Adrenal gland (tissue), 12 donors: ENCODE data around the gene TUBA4B. TPM values are rescaled to one million over a fixed set of nuclear protein-coding genes. Genes with fewer than 3 reads are reported as not detected.
A peak's percentile ranks its signal among the peaks of the same experiment; 100 is the strongest.

Experiments used
- DNase-seq, 7 donors: peaks; one replicate each; pipeline ENCODE4 v3.0.0-alpha.2; 2019 to 2020
- H3K27ac ChIP-seq, 5 donors: fragments of 200-600 bp; sonication (generic) in 4 of 5; 1 replicate in 3 of 5; 2 replicates in 2 of 5; pipeline versions ENCODE4 v1.5.1 to v1.8.0; 2016 to 2020; ENCODE audit warnings: mild to moderate bottlenecking in 1 of 5
- H3K27me3 ChIP-seq: fragments of 200-600 bp; 2 replicates; pipeline ENCODE4 v1.8.0; 2021
- H3K36me3 ChIP-seq, 2 donors: fragments of 200-600 bp; replicated peaks in 1 of 2; 1 replicate in 1 of 2; 2 replicates in 1 of 2; pipeline versions ENCODE4 v1.5.1 to v1.8.0; 2018 to 2022
- H3K4me1 ChIP-seq, 2 donors: fragments of 200-600 bp; replicated peaks in 1 of 2; 1 replicate in 1 of 2; 2 replicates in 1 of 2; pipeline versions ENCODE4 v1.5.1 to v1.8.0; 2018 to 2021
- H3K4me3 ChIP-seq, 4 donors: fragments of 200-600 bp; sonication (generic) in 3 of 4; one replicate each; pipeline ENCODE4 v1.5.1; 2016 to 2018
- H3K9me3 ChIP-seq, 3 donors: fragments of 200-600 bp; sonication (generic) in 1 of 3; replicated peaks in 1 of 3; 1 replicate in 2 of 3; 2 replicates in 1 of 3; pipeline versions ENCODE4 v1.5.1 to v1.8.0; 2016 to 2021
- CTCF ChIP-seq, 6 experiments: fragments of 450-650 bp in 4 of 6; fragments of 200-600 bp in 2 of 6; sonication (generic) in 1 of 6; IDR thresholded peaks; 1 replicate in 5 of 6; 2 replicates in 1 of 6; pipeline versions ENCODE4 v1.5.1 to v1.8.0; 2016 to 2021; ENCODE audit warnings: antibody characterized with exemption in 6 of 6, mild to moderate bottlenecking in 2 of 6, moderate library complexity in 1 of 6
- POLR2A ChIP-seq, 2 donors: fragments of 450-650 bp; IDR thresholded peaks; one replicate each; pipeline ENCODE4 v1.6.1; 2017; ENCODE audit warnings: antibody characterized with exemption in 2 of 2, mild to moderate bottlenecking in 2 of 2, moderate library complexity in 1 of 2
- WGBS, 4 donors: extraction: QIAGEN DNeasy Blood & Tissue Kit in 2 of 4; methylation state at CpG; one replicate each; pipeline versions ENCODE4 v1.1.5 to v1.1.7; 2013 to 2017; 5-methylcytosine and 5-hydroxymethylcytosine counted together
- intact Hi-C, 2 donors: fragments of 100-400 bp; cut with DNase I; formaldehyde crosslinking; loops; one replicate each; pipeline versions ENCODE4 v1.14.1 to v1.15.0; 2022 to 2023
- polyA plus RNA-seq, 3 donors: library from polyadenylated mRNA; stranded (reverse); fragments of 200-250 nt in 2 of 3; fragments of 350-450 nt in 1 of 3; fragmentation: Illumina TruSeq in 1 of 3; extraction: RNeasy Lipid Tissue Mini Kit (QIAGEN cat#74804) in 1 of 3; gene quantifications; one replicate each; pipeline ENCODE4 v1.2.3, GENCODE V29; 2013 to 2014
- total RNA-seq, 9 donors: library from RNA; depleted of rRNA in 4 of 9; stranded (reverse); fragments of >200 nt in 4 of 9; fragments of 120-200 nt in 1 of 9; fragmentation: NEBNext Ultra II Directional in 1 of 9; extraction: Animal tissue kit (Norgen Biotek cat#: 25700) in 1 of 9; gene quantifications; one replicate each; pipeline versions ENCODE4 v1.1.0 to v1.2.4, GENCODE V29; 2013 to 2023
- donor health status: healthy with polysubstance abuse.
- donor health status: Bipolar disorder and iron deficiency.
- donor health status: DM: yes; HTN: yes; CAD: no.
- donor health status: DM: no; HTN: no; CAD: no.
- donor health status: DM: no; HTN: no; CAD: no.
- donor health status: DM: yes; HTN: yes; CAD: no.

The TUBA4B gene
- total and polyA plus RNA-seq, 12 donors = 0.07 to 0.14 TPM; not detected in 10

DNA sequence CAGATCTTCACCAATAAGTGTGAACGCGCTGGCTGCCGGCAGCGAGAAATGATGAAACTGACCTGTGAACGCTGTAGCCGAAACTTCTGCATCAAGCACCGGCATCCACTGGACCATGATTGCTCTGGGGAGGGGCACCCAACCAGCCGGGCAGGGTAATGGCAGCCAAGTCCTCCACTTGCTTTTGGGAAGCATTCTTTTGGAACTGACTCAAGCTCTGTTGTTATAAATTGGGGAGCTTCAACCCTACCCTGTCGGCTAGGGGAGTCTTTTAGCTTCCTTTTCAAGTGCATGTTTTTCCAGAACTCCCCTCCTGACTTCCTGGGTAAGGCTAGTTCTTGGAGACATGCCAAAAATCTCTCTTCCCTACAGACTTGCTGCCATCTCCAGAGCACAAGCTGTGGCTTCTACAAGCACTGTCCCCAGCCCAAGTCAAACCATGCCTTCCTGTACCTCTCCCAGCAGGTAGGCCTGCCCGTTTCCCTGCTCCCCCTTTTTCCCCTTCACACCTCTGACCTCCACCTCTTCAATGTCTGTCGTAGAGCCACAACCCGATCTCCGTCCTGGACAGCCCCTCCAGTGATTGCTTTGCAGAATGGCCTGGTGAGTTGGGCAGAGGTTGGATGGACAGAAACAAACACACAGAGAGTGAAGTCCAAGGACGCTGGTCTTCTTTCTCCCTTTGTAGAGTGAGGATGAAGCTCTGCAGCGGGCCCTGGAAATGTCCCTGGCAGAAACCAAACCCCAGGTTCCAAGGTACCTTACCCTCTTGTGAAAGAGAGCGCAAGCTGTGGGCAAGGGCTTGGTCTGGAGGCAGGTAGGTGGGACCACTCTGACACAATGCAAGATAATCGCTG is 44.9 kb upstream of the TUBA4B start:
- Histone ChIP-seq H3K36me3 (peaks cover 0 to 42% of the 10 kb centered on the region in 2 donors), H3K27ac (peak overlapping the region in 2 of 5 donors; percentile 95 to 97), H3K4me3 (peak overlapping the region in 1 of 4 donors; percentile 90), H3K4me1 (peaks cover 7 to 14% of the 10 kb centered on the region in 2 donors), H3K27me3 (no peaks in the 10 kb centered on the region), H3K9me3 (no peaks in the 10 kb centered on the region)
- intact Hi-C loops = no loop called here
- 65 to 77% (median 74%) methylated on average over 17 of the region's 17 CpGs for WGBS, 4 donors
- DNase-seq = peak in 1 of 7 donors; percentile 19
- TF ChIP-seq POLR2A (IDR thresholded peaks at IDR 0.05) = no peak
- TF ChIP-seq CTCF (IDR thresholded peaks at IDR 0.05) = no peak

GRCh38 chr2:219209236-219210195 is 43.5 kb upstream of the TUBA4B start:
- H3K4me3 ChIP-seq = no peak overlapping the region
- H3K9me3 ChIP-seq = no peaks in the 10 kb centered on the region
- no peak overlapping the region for H3K27ac ChIP-seq
- H3K4me1 ChIP-seq = peaks cover 7 to 14% of the 10 kb centered on the region in 2 donors
- H3K36me3 ChIP-seq = peaks cover 0 to 56% of the 10 kb centered on the region in 2 donors
- peak in 1 of 7 donors; percentile 18 for DNase-seq
- intact Hi-C loops = loop anchor here (5.0 to 10.0 kb wide), 2 partner anchors 37 to 45 kb away; partner anchors contain the start of genes NHEJ1 (in 1 of the 2) and SLC23A3 (in 1 of the 2)
- no peak for TF ChIP-seq CTCF (IDR thresholded peaks at IDR 0.05)
- TF ChIP-seq POLR2A (IDR thresholded peaks at IDR 0.05) = no peak
- 78 to 83% (median 82%) methylated on average over 17 to 18 of the region's 18 CpGs for WGBS, 4 donors
- H3K27me3 ChIP-seq = no peaks in the 10 kb centered on the region

GRCh38 chr2:219210196-219210885 is 42.7 kb upstream of the TUBA4B start:
- Histone ChIP-seq H3K9me3 (no peaks in the 10 kb centered on the region), H3K27ac (no peak overlapping the region), H3K36me3 (peaks cover 0 to 64% of the 10 kb centered on the region in 2 donors), H3K4me3 (no peak overlapping the region), H3K27me3 (no peaks in the 10 kb centered on the region), H3K4me1 (peaks cover 7 to 14% of the 10 kb centered on the region in 2 donors)
- TF ChIP-seq CTCF (IDR thresholded peaks at IDR 0.05) (no peak), POLR2A (IDR thresholded peaks at IDR 0.05) (no peak)
- intact Hi-C loops = loop anchor here (5.0 to 10.0 kb wide), 2 partner anchors 38 to 46 kb away; partner anchors contain the start of genes NHEJ1 (in 1 of the 2) and SLC23A3 (in 1 of the 2)
- peak in 1 of 7 donors; percentile 18 for DNase-seq
- WGBS, 4 donors = 93 to 94% (median 93%) methylated on average over 21 to 24 of the region's 24 CpGs
